ENCODE data around the gene SLC30A1. TPM values are rescaled to one million over a fixed set of nuclear protein-coding genes. Genes with fewer than 3 reads are reported as not detected.

Gene SLC30A1
- total and polyA plus RNA-seq, 10 of the 15 experiments (the other 5 are each of a cell fraction or from before 2014, with no cell fraction given): 3.5 to 14.1 (median 8.8) TPM

DNA sequence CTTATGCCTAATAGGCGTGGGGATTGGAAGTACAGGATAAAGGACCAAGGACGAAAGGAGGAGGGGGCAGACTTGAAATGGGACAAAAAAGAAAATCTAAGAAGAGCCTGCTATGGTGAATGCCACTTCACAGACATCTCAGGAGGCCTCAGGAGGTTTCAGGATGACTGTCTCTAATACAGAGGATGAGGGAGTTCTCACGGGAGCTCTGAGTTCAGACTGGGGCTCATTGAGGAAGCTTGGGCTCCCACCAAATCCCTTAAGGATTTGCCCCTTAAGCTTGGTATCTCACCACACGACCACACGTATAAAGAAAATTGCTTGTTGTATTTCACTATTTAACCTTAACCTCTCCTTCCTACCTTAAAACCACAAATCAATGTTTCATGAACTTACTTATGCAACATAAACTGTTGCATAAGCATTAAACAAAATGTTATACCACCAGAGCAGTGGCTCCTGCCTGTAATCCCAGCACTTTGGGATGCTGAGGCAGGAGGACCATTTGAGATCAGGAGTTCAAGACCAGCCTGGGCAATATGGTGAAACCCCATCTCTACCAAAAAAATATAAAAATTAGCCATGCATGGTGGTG lies 12.4 kb downstream of the SLC30A1 start:
- no TSS peak for BruUV-seq (replicated peaks)
- WGBS (ENCODE audit: insufficient coverage, insufficient replicate concordance, low lambda C conversion rate, missing lambda C conversion rate): 0% methylated on average over 5 of the region's 5 CpGs
- ATAC-seq (peak; percentile 91), FAIRE-seq (peak; percentile 75), DNase-seq (ENCODE audit: low read depth, low spot score) (peak; percentile 68)
- peaks cover 18% of the 10 kb centered on the region; the same call in 1 of the 2 replicates for H3K4me1 ChIP-seq (ENCODE audit: control insufficient read depth, insufficient read depth, low read length)
- no peak overlapping the region; the same call in 1 of the 2 replicates for H3K9ac ChIP-seq (ENCODE audit: control insufficient read depth, insufficient read depth, low read length)
- POLR2A ChIA-PET: interaction anchor here (0.6 kb wide), 1 partner anchor 1291 kb away, joined by 6 read pairs; no protein-coding TSS in a partner anchor
- intact Hi-C loops (cut with micrococcal nuclease; ENCODE audit: unreplicated experiment) (no loop called here), in situ Hi-C loops (cut with MboI) (no loop called here)
- H3K4me3 ChIP-seq: no peak overlapping the region
- no peaks in the 10 kb centered on the region for H3K9me3 ChIP-seq (replicated peaks; ENCODE audit: control insufficient read depth, insufficient read depth, low read length)
- H3K4me2 ChIP-seq (ENCODE audit: control insufficient read depth, insufficient read depth): peak overlapping the region; percentile 57
- peak overlapping the region; percentile 42; the same call in 1 of the 2 replicates for H2AFZ ChIP-seq (ENCODE audit: control insufficient read depth, low read depth, low read length)
- CTCF ChIA-PET: interaction anchor here (0.9 to 1.6 kb wide), 2 partner anchors 52 to 114 kb away, joined by 3 to 9 read pairs; no protein-coding TSS in a partner anchor
- H3K27ac ChIP-seq (ENCODE audit: control insufficient read depth, insufficient read depth): peak overlapping the region; percentile 39
- H3K79me2 ChIP-seq (ENCODE audit: control insufficient read depth, insufficient read depth, low read length): peaks cover 3% of the 10 kb centered on the region; the same call in 1 of the 2 replicates
- RAD21 ChIA-PET (ENCODE audit: unreplicated experiment): interaction anchor here (0.6 to 1.2 kb wide), 3 partner anchors 12 to 54 kb away, joined by 3 to 4 read pairs (median 4); partner anchors contain the start of gene SLC30A1
- SMC1A ChIA-PET (ENCODE audit: uncharacterized antibody, unreplicated experiment): interaction anchor here (0.6 to 1.9 kb wide), 7 partner anchors 10 to 87 kb away, joined by 3 to 6 read pairs (median 3); no protein-coding TSS in a partner anchor
- H4K20me1 ChIP-seq (ENCODE audit: control insufficient read depth, insufficient read depth): no peaks in the 10 kb centered on the region
- H3K36me3 ChIP-seq (ENCODE audit: control insufficient read depth in 2 of 2, insufficient read depth in 2 of 2, low read length in 1 of 2): no peaks in the 10 kb centered on the region
- no peaks in the 10 kb centered on the region for H3K27me3 ChIP-seq (replicated peaks in 1 of 2; ENCODE audit: control insufficient read depth in 2 of 2, insufficient read depth in 2 of 2, low read length in 1 of 2)
- TF ChIP-seq SMAD5 (IDR thresholded peaks at IDR 0.05; ENCODE audit: low read depth): no peak
- TF ChIP-seq, protein P1, sequence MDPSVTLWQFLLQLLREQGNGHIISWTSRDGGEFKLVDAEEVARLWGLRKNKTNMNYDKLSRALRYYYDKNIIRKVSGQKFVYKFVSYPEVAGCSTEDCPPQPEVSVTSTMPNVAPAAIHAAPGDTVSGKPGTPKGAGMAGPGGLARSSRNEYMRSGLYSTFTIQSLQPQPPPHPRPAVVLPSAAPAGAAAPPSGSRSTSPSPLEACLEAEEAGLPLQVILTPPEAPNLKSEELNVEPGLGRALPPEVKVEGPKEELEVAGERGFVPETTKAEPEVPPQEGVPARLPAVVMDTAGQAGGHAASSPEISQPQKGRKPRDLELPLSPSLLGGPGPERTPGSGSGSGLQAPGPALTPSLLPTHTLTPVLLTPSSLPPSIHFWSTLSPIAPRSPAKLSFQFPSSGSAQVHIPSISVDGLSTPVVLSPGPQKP (IDR thresholded peaks at IDR 0.05; ENCODE audit: low read depth, low read length): no peak
- TF ChIP-seq, protein P2, sequence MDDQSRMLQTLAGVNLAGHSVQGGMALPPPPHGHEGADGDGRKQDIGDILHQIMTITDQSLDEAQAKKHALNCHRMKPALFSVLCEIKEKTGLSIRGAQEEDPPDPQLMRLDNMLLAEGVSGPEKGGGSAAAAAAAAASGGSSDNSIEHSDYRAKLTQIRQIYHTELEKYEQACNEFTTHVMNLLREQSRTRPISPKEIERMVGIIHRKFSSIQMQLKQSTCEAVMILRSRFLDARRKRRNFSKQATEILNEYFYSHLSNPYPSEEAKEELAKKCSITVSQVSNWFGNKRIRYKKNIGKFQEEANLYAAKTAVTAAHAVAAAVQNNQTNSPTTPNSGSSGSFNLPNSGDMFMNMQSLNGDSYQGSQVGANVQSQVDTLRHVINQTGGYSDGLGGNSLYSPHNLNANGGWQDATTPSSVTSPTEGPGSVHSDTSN (IDR thresholded peaks at IDR 0.05; ENCODE audit: insufficient replicate concordance, low read depth, low read length): no peak
- TF ChIP-seq NR2F1 (conservative IDR thresholded peaks at IDR 0.05): peak; percentile 61; the same call in 1 of the 2 replicates
- TF ChIP-seq IKZF1 (conservative IDR thresholded peaks at IDR 0.05): peak; percentile 72
- TF ChIP-seq, protein P3, sequence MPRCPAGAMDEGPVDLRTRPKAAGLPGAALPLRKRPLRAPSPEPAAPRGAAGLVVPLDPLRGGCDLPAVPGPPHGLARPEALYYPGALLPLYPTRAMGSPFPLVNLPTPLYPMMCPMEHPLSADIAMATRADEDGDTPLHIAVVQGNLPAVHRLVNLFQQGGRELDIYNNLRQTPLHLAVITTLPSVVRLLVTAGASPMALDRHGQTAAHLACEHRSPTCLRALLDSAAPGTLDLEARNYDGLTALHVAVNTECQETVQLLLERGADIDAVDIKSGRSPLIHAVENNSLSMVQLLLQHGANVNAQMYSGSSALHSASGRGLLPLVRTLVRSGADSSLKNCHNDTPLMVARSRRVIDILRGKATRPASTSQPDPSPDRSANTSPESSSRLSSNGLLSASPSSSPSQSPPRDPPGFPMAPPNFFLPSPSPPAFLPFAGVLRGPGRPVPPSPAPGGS (IDR thresholded peaks at IDR 0.05; ENCODE audit: borderline replicate concordance, insufficient read depth, low read depth, low read length, poor library complexity, severe bottlenecking): peak; percentile 48
- TF ChIP-seq, protein P4, sequence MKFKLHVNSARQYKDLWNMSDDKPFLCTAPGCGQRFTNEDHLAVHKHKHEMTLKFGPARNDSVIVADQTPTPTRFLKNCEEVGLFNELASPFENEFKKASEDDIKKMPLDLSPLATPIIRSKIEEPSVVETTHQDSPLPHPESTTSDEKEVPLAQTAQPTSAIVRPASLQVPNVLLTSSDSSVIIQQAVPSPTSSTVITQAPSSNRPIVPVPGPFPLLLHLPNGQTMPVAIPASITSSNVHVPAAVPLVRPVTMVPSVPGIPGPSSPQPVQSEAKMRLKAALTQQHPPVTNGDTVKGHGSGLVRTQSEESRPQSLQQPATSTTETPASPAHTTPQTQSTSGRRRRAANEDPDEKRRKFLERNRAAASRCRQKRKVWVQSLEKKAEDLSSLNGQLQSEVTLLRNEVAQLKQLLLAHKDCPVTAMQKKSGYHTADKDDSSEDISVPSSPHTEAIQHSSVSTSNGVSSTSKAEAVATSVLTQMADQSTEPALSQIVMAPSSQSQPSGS (IDR thresholded peaks at IDR 0.05; ENCODE audit: low read length): peak; percentile 51; the same call in 1 of the 2 replicates
- TF ChIP-seq BHLHE40 (IDR thresholded peaks at IDR 0.05; ENCODE audit: borderline replicate concordance in 1 of 2, low read depth in 2 of 2, low read length in 1 of 2): no peak
- TF ChIP-seq, protein P5, sequence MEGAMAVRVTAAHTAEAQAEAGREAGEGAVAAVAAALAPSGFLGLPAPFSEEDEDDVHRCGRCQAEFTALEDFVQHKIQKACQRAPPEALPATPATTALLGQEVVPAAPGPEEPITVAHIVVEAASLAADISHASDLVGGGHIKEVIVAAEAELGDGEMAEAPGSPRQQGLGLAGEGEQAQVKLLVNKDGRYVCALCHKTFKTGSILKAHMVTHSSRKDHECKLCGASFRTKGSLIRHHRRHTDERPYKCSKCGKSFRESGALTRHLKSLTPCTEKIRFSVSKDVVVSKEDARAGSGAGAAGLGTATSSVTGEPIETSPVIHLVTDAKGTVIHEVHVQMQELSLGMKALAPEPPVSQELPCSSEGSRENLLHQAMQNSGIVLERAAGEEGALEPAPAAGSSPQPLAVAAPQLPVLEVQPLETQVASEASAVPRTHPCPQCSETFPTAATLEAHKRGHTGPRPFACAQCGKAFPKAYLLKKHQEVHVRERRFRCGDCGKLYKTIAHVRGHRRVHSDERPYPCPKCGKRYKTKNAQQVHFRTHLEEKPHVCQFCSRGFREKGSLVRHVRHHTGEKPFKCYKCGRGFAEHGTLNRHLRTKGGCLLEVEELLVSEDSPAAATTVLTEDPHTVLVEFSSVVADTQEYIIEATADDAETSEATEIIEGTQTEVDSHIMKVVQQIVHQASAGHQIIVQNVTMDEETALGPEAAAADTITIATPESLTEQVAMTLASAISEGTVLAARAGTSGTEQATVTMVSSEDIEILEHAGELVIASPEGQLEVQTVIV (IDR thresholded peaks at IDR 0.05; ENCODE audit: borderline replicate concordance, partially characterized antibody): no peak
- TF ChIP-seq PAX5 (IDR thresholded peaks at IDR 0.05; ENCODE audit: borderline replicate concordance, low read depth, low read length): no peak
- TF ChIP-seq IRF4 (IDR thresholded peaks at IDR 0.05; ENCODE audit: low read depth, low read length): peak; percentile 89
- no peak for TF ChIP-seq SMC3 (IDR thresholded peaks at IDR 0.05; ENCODE audit: borderline replicate concordance, low read length)
- TF ChIP-seq, protein P6, sequence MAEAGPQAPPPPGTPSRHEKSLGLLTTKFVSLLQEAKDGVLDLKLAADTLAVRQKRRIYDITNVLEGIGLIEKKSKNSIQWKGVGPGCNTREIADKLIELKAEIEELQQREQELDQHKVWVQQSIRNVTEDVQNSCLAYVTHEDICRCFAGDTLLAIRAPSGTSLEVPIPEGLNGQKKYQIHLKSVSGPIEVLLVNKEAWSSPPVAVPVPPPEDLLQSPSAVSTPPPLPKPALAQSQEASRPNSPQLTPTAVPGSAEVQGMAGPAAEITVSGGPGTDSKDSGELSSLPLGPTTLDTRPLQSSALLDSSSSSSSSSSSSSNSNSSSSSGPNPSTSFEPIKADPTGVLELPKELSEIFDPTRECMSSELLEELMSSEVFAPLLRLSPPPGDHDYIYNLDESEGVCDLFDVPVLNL (IDR thresholded peaks at IDR 0.05; ENCODE audit: low read depth, low read length): no peak
